ENCODE measurements around the gene PCNT.

GRCh38 chr21:46422636-46423241 is 98.8 kb downstream of the PCNT start:
- TF ChIP-seq CTCF (IDR thresholded peaks at IDR 0.05; ENCODE audit: low read depth, low read length, poor library complexity, severe bottlenecking) (no peak), EZH2phosphoT487 (IDR thresholded peaks at IDR 0.05; ENCODE audit: borderline replicate concordance, low read length) (no peak)

All from DOHH2 (cell line).